Left ventricle myocardium inferior (tissue), 1 donor: ENCODE results near the gene TIMP2. TPM values are rescaled to one million over a fixed set of nuclear protein-coding genes. Genes with fewer than 3 reads are reported as not detected.

Experiments
- DNase-seq: peaks from one replicate; pipeline ENCODE4 v3.0.0-alpha.2; 2020
- H3K27ac ChIP-seq: fragments of 200-600 bp; replicated peaks from 2 replicates; pipeline ENCODE4 v1.8.0; 2021
- H3K27me3 ChIP-seq: fragments of 200-600 bp; 2 replicates; pipeline ENCODE4 v1.8.0; 2021; ENCODE audit warnings: low read depth
- H3K36me3 ChIP-seq: fragments of 200-600 bp; 2 replicates; pipeline ENCODE4 v1.8.0; 2021
- H3K4me1 ChIP-seq: fragments of 200-600 bp; 2 replicates; pipeline ENCODE4 v1.8.0; 2021
- H3K4me3 ChIP-seq: fragments of 200-600 bp; 2 replicates; pipeline ENCODE4 v1.8.0; 2021; ENCODE audit warnings: mild to moderate bottlenecking, moderate library complexity
- H3K9me3 ChIP-seq: fragments of 200-600 bp; replicated peaks from 2 replicates; pipeline ENCODE4 v1.8.0; 2021
- intact Hi-C: fragments of 100-400 bp; cut with micrococcal nuclease; formaldehyde crosslinking; loops from one replicate; pipeline ENCODE4 v1.11.0; 2022
- total RNA-seq: library from RNA; stranded (reverse); fragmentation: NEBNext Ultra II Directional; extraction: Animal tissue kit (Norgen Biotek cat#: 25700); gene quantifications from one replicate; pipeline ENCODE4 v1.2.1, GENCODE V29; 2021
- TF ChIP-seq, protein P1 (sequence below): fragments of 200-600 bp; IDR thresholded peaks from 2 replicates; pipeline ENCODE4 v1.8.0; 2021; ENCODE audit warnings: antibody characterized with exemption, mild to moderate bottlenecking, borderline replicate concordance
- donor health status: DM: no; HTN: yes; CAD: no; lungs with severe emphysema.

The TIMP2 gene
- total RNA-seq, 1 donor from 2014 or later = 91.8 TPM

- no peaks in the 10 kb centered on the region for H3K9me3 ChIP-seq
- TF ChIP-seq, protein P1, sequence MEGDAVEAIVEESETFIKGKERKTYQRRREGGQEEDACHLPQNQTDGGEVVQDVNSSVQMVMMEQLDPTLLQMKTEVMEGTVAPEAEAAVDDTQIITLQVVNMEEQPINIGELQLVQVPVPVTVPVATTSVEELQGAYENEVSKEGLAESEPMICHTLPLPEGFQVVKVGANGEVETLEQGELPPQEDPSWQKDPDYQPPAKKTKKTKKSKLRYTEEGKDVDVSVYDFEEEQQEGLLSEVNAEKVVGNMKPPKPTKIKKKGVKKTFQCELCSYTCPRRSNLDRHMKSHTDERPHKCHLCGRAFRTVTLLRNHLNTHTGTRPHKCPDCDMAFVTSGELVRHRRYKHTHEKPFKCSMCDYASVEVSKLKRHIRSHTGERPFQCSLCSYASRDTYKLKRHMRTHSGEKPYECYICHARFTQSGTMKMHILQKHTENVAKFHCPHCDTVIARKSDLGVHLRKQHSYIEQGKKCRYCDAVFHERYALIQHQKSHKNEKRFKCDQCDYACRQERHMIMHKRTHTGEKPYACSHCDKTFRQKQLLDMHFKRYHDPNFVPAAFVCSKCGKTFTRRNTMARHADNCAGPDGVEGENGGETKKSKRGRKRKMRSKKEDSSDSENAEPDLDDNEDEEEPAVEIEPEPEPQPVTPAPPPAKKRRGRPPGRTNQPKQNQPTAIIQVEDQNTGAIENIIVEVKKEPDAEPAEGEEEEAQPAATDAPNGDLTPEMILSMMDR = no peak
- no peaks in the 10 kb centered on the region for H3K27me3 ChIP-seq
- DNase-seq = peak; percentile 62
- H3K4me3 ChIP-seq = peak overlapping the region; percentile 87
- peaks cover 92% of the 10 kb centered on the region for H3K4me1 ChIP-seq
- intact Hi-C loops = loop anchor here (10.0 kb wide), 1 partner anchor 57 kb away; no protein-coding TSS in a partner anchor
- no peaks in the 10 kb centered on the region for H3K36me3 ChIP-seq
- H3K27ac ChIP-seq = peak overlapping the region; percentile 96
Measured at GRCh38 chr17:78921437-78921971, 3.7 kb downstream of the TIMP2 start.

GRCh38 chr17:78920528-78920927 lies 4.7 kb downstream of the TIMP2 start:
- intact Hi-C loops = loop anchor here (10.0 kb wide), 1 partner anchor 56 kb away; no protein-coding TSS in a partner anchor
- peaks cover 94% of the 10 kb centered on the region for H3K4me1 ChIP-seq
- no peak for DNase-seq
- H3K27ac ChIP-seq = peak overlapping the region; percentile 96
- TF ChIP-seq, protein P1 = no peak
- no peak overlapping the region for H3K4me3 ChIP-seq
- no peaks in the 10 kb centered on the region for H3K36me3 ChIP-seq
- H3K27me3 ChIP-seq = no peaks in the 10 kb centered on the region
- no peaks in the 10 kb centered on the region for H3K9me3 ChIP-seq

GRCh38 chr17:78919861-78920450 lies 5.2 kb downstream of the TIMP2 start:
- Histone ChIP-seq H3K27me3 (no peaks in the 10 kb centered on the region), H3K9me3 (no peaks in the 10 kb centered on the region), H3K27ac (peak overlapping the region; percentile 96), H3K4me1 (peaks cover 97% of the 10 kb centered on the region), H3K36me3 (no peaks in the 10 kb centered on the region), H3K4me3 (no peak overlapping the region)
- DNase-seq = no peak
- intact Hi-C loops = loop anchor here (10.0 kb wide), 1 partner anchor 55 kb away; no protein-coding TSS in a partner anchor
- TF ChIP-seq, protein P1 = no peak

DNA sequence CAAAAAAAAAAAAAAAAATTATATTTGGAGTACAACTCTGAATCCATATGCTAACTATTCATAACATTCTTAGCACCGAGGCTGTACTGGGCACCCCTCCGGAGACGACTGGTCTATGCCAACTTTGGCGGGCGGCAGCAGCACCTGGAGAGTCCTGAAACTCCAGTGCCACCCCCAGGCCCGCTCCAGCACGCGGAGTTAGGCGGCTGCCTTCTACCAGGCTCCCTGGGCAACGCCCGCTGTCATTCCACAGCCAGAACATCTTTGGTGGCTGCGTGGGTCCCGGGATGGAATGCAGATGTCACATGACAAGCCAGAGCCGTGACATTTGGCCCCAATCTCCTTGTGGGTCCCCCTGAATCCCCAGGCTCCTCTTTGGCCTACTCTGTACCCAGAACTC lies 6.2 kb downstream of the TIMP2 start:
- peaks cover 89% of the 10 kb centered on the region for H3K4me1 ChIP-seq
- intact Hi-C loops = no loop called here
- H3K27ac ChIP-seq = peak overlapping the region; percentile 37
- H3K9me3 ChIP-seq = no peaks in the 10 kb centered on the region
- no peak overlapping the region for H3K4me3 ChIP-seq
- H3K27me3 ChIP-seq = no peaks in the 10 kb centered on the region
- H3K36me3 ChIP-seq = no peaks in the 10 kb centered on the region
- no peak for DNase-seq
- TF ChIP-seq, protein P1 = no peak

DNA sequence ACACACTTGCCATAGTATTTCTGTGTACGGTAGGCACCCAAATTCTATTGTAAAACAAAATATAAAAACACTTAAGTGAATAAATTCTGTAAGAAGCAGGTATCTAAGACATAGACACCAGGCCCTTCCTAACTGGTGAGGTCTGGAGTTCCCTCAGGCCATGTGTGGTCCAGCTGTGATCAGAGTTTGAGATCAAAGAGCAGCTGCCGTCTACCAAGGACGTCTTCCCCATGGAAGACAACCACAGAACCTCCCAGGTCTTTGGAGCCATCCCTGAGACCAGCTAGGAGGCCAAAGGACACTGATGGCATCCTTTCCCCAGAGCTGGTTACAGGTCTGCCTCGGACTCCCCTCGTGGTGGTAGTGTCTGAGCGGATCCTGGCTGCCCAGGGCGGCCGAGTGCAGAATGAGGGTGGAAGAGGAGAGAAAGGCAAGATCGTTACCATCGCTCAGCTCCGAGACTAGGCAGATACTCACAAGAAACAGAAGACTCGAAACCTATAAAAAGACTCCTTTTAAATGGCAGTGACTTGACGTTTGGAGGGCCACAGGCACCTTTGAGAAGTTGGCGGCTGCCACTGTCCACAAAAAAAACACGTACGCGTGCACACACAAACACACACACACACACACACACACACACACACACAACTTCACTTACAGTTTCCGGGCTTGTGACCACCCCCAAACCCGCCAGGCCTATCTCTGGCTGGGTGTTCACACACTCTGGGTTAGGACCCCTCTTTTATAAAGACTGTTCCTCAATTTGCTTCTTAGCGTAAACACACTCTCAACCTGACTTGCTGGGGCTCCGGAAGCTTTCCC lies 7.5 kb downstream of the TIMP2 start:
- H3K4me3 ChIP-seq = no peak overlapping the region
- H3K4me1 ChIP-seq = peaks cover 89% of the 10 kb centered on the region

More for the DNA sequence above, 7.5 kb downstream of the TIMP2 start:
- no peak for DNase-seq
- intact Hi-C loops = no loop called here
- H3K27me3 ChIP-seq = no peaks in the 10 kb centered on the region
- TF ChIP-seq, protein P1 = no peak
- no peaks in the 10 kb centered on the region for H3K36me3 ChIP-seq
- no peak overlapping the region for H3K27ac ChIP-seq
- no peaks in the 10 kb centered on the region for H3K9me3 ChIP-seq
